GM13976 (cell line): Measurements from ENCODE around the gene KLB.
A peak's percentile ranks its signal among the peaks of the same experiment; 100 is the strongest.

ENCODE experiments used
- DNase-seq: peaks from one replicate; pipeline ENCODE4 v3.0.0; 2012; ENCODE audit warnings: low spot score
- CTCF ChIP-seq: IDR thresholded peaks from 2 replicates; pipeline ENCODE4 v1.5.1; 2012; ENCODE audit warnings: borderline replicate concordance, mild to moderate bottlenecking; ENCODE audit not compliant: insufficient read depth; ENCODE audit errors: extremely low read depth, missing control alignments, control extremely low read depth
- in situ Hi-C: fragments of 300-500 bp; cut with MboI; formaldehyde crosslinking; loops from one replicate; pipeline ENCODE4 v1.12.0; 2022; ENCODE audit warnings: low sequenced_read_pairs, mixed read lengths, inconsistent platforms; ENCODE audit not compliant: unreplicated experiment

Gene KLB

GRCh38 chr4:39442998-39443397 lies 36.3 kb downstream of the KLB start:
- in situ Hi-C loops = loop anchor here (10.0 kb wide), 1 partner anchor 538 kb away; no protein-coding TSS in a partner anchor
- TF ChIP-seq CTCF = no peak
- DNase-seq = no peak

GRCh38 chr4:39446483-39446841 lies 39.7 kb downstream of the KLB start:
- DNase-seq = no peak
- in situ Hi-C loops = loop anchor here (10.0 kb wide), 1 partner anchor 542 kb away; no protein-coding TSS in a partner anchor

GRCh38 chr4:39446842-39447573 lies 40.3 kb downstream of the KLB start:
- peak; percentile 86 for DNase-seq
- TF ChIP-seq CTCF = no peak

More at GRCh38 chr4:39446483-39446841, 39.7 kb downstream of the KLB start:
- TF ChIP-seq CTCF = no peak

GRCh38 chr4:39450618-39451017 lies 43.9 kb downstream of the KLB start:
- TF ChIP-seq CTCF = no peak
- DNase-seq = no peak
- in situ Hi-C loops = no loop called here

More at GRCh38 chr4:39446842-39447573, 40.3 kb downstream of the KLB start:
- in situ Hi-C loops = loop anchor here (10.0 kb wide), 1 partner anchor 542 kb away; no protein-coding TSS in a partner anchor

GRCh38 chr4:39451423-39452023 lies 44.8 kb downstream of the KLB start:
- DNase-seq = no peak
- TF ChIP-seq CTCF = no peak
- in situ Hi-C loops = no loop called here

GRCh38 chr4:39452153-39452859 lies 45.6 kb downstream of the KLB start:
- no peak for DNase-seq

More at GRCh38 chr4:39452153-39452859, 45.6 kb downstream of the KLB start:
- in situ Hi-C loops = no loop called here
- no peak for TF ChIP-seq CTCF
